Effector memory CD4-positive, alpha-beta T cell (primary cell): ENCODE results near the gene PFDN6.
"Not testable (repeated sequence)": the region's sequence is repeated elsewhere in the genome, so short reads cannot be mapped to it uniquely, and the experiment has no call there.

Source experiments
- DNase-seq, 3 donors: peaks; one replicate each; pipeline ENCODE4 v3.0.0-alpha.2; 2020
- H3K27ac ChIP-seq: 2 replicates; pipeline ENCODE4 v1.7.0; 2013; ENCODE audit warnings: mild to moderate bottlenecking, low read length, moderate library complexity; ENCODE audit not compliant: insufficient read depth, poor library complexity, severe bottlenecking
- H3K27me3 ChIP-seq: replicated peaks from 2 replicates; pipeline ENCODE4 v1.7.0; 2013; ENCODE audit warnings: mild to moderate bottlenecking, low read length; ENCODE audit not compliant: insufficient read depth, control insufficient read depth, poor library complexity, severe bottlenecking
- H3K36me3 ChIP-seq: 2 replicates; pipeline ENCODE4 v1.7.0; 2013; ENCODE audit warnings: mild to moderate bottlenecking, low read length, moderate library complexity; ENCODE audit not compliant: control insufficient read depth, insufficient read depth
- H3K4me1 ChIP-seq: 2 replicates; pipeline ENCODE4 v1.7.0; 2013; ENCODE audit warnings: low read length, mild to moderate bottlenecking; ENCODE audit not compliant: control insufficient read depth, insufficient read depth, poor library complexity, severe bottlenecking
- H3K4me3 ChIP-seq: 2 replicates; pipeline ENCODE4 v1.7.0; 2013; ENCODE audit warnings: low read length, low read depth, mild to moderate bottlenecking; ENCODE audit not compliant: insufficient read depth, poor library complexity, severe bottlenecking
- H3K9me3 ChIP-seq: 2 replicates; pipeline ENCODE4 v1.7.0; 2013; ENCODE audit warnings: mild to moderate bottlenecking, low read length, moderate library complexity; ENCODE audit not compliant: control insufficient read depth

The PFDN6 gene

GRCh38 chr6:33279257-33279695, 10.1 kb upstream of the PFDN6 start:
- Histone ChIP-seq H3K4me1 (peaks cover 38% of the 10 kb centered on the region), H3K27ac (peak overlapping the region; percentile 13), H3K9me3 (no peaks in the 10 kb centered on the region), H3K36me3 (peaks cover 46% of the 10 kb centered on the region), H3K27me3 (no peaks in the 10 kb centered on the region), H3K4me3 (no peak overlapping the region)
- DNase-seq, result no peak

GRCh38 chr6:33279971-33280511, 9.4 kb upstream of the PFDN6 start:
- Histone ChIP-seq H3K4me1 (peaks cover 32% of the 10 kb centered on the region), H3K27me3 (no peaks in the 10 kb centered on the region), H3K4me3 (no peak overlapping the region), H3K9me3 (no peaks in the 10 kb centered on the region), H3K36me3 (peaks cover 48% of the 10 kb centered on the region), H3K27ac (no peak overlapping the region)
- no peak for DNase-seq

DNA sequence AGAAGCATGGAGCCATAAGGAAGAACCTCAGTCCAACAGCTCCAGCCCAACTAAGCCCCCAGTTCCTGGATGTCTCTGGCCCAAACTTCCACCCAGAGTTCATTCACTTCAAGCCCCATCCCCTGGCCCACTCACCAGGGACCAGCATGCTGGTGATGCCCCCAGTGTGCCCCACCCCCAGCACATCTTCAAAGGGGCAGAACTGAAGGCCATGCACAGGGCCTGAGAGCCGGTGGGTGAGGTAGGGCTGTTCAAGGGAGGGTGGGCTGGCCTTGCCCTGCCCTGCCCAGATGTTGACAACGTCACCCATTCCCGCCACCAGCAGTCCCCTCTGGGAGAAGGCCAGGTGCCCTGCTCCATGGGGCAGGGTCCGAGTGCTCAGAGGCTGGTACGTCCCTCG, 8.9 kb upstream of the PFDN6 start:
- Histone ChIP-seq H3K36me3 (peaks cover 43% of the 10 kb centered on the region), H3K4me1 (peaks cover 32% of the 10 kb centered on the region), H3K27ac (no peak overlapping the region), H3K9me3 (no peaks in the 10 kb centered on the region), H3K4me3 (no peak overlapping the region), H3K27me3 (no peaks in the 10 kb centered on the region)
- no peak for DNase-seq

GRCh38 chr6:33285214-33285613, 4.2 kb upstream of the PFDN6 start:
- H3K4me1 ChIP-seq, H3K9me3 ChIP-seq, H3K27ac ChIP-seq, H3K27me3 ChIP-seq, H3K4me3 ChIP-seq, DNase-seq: not testable (repeated sequence)
- peaks cover 35% of the 10 kb centered on the region for H3K36me3 ChIP-seq

GRCh38 chr6:33286946-33287914, 2.2 kb upstream of the PFDN6 start:
- H3K36me3 ChIP-seq, result peaks cover 39% of the 10 kb centered on the region

GRCh38 chr6:33288141-33288920, 1.1 kb upstream of the PFDN6 start:
- H3K9me3 ChIP-seq, result no peaks in the 10 kb centered on the region
- peaks cover 44% of the 10 kb centered on the region for H3K36me3 ChIP-seq
- no peak for DNase-seq
- peak overlapping the region; percentile 81 for H3K27ac ChIP-seq
- peaks cover 8% of the 10 kb centered on the region for H3K4me1 ChIP-seq
- H3K27me3 ChIP-seq, result no peaks in the 10 kb centered on the region
- H3K4me3 ChIP-seq, result peak overlapping the region; percentile 74

More at GRCh38 chr6:33286946-33287914, 2.2 kb upstream of the PFDN6 start:
- Histone ChIP-seq H3K27ac (no peak overlapping the region), H3K4me3 (no peak overlapping the region), H3K4me1 (peaks cover 8% of the 10 kb centered on the region), H3K27me3 (no peaks in the 10 kb centered on the region), H3K9me3 (no peaks in the 10 kb centered on the region)
- no peak for DNase-seq

DNA sequence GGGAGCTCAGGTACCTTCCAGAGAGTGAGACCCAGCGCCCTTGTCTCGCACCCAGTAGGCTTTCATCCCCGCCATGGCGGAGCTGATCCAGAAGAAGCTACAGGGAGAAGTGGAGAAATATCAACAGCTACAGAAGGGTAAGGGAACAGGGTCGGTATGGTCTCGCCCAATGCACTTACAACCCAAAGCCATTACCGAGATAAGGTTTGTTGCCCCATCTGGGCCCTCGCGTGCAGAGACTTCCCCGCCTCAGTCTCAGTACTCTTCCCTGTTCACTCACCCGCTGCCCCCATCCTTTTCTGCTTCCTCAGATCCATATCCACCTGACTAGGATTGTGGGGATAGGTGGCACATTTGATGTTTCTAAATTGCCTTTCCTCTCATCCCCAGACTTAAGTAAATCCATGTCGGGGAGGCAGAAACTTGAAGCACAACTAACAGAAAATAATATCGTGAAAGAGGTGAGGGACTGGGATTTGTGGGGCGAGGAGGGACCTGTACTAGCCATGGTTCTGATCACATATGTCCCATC, 449 bp downstream of the PFDN6 start:
- Histone ChIP-seq H3K27ac (peak overlapping the region; percentile 81), H3K4me3 (peak overlapping the region; percentile 74), H3K9me3 (no peaks in the 10 kb centered on the region), H3K4me1 (peaks cover 8% of the 10 kb centered on the region), H3K27me3 (no peaks in the 10 kb centered on the region), H3K36me3 (peaks cover 34% of the 10 kb centered on the region)
- no peak for DNase-seq

DNA sequence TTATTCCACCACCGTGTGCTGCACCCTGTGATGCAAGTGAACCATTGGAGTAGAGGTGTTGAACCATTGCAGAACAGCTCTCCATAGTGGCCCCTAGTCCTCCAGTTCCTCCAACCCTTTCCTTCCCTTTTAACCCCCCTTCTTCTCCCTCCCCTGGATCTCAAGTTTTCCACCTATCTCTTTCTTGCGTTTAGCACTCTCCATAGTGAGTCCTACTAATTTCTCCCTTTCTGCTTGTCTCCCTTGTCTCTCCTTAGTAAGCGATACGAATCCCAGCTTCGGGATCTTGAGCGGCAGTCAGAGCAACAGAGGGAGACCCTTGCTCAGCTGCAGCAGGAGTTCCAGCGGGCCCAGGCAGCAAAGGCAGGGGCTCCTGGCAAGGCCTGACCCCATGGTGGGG, 1.1 kb downstream of the PFDN6 start:
- Histone ChIP-seq H3K9me3 (no peaks in the 10 kb centered on the region), H3K4me1 (peaks cover 8% of the 10 kb centered on the region), H3K36me3 (peaks cover 34% of the 10 kb centered on the region), H3K27ac (peak overlapping the region; percentile 5), H3K27me3 (no peaks in the 10 kb centered on the region), H3K4me3 (no peak overlapping the region)
- DNase-seq, result no peak

DNA sequence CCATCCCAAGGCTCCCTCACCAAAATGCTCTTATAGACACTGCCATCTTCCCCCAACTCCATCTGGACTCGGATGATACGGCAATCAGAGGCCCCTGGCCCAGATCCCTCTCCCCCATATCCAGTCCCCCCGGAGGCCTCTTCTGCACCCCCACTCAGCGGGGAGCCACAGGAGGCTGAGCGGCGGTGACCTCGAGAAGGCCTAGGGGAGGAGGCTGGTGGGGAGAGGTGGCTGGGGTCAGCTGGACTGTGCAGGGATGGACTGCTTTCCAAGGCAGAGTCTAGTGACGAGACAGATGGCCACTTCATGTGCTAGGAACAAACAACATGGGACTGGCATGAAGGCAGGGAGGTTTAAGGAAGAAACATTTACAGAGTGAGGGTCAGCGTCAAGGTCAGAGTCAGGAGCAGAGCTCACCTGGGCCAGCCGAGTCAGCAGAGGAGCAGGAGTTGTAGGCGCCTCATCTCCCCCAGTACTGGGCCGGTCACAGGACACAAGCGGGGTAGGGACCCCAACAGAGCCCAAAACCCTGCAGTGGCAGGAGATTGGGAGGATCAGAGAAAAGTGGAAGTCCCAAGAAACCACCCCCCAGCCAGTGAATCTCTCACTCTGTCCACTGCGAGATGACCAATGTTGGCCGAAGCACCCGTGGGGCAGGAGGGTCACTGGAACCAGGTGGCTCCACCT, 3.7 kb downstream of the PFDN6 start:
- no peak for DNase-seq
- Histone ChIP-seq H3K9me3 (no peaks in the 10 kb centered on the region), H3K4me1 (peaks cover 14% of the 10 kb centered on the region), H3K27me3 (no peaks in the 10 kb centered on the region), H3K36me3 (peaks cover 24% of the 10 kb centered on the region), H3K27ac (no peak overlapping the region), H3K4me3 (no peak overlapping the region)
